ENCODE data around the gene ZFP57. TPM values are rescaled to one million over a fixed set of nuclear protein-coding genes. Genes with fewer than 3 reads are reported as not detected.
A peak's percentile ranks its signal among the peaks of the same experiment; 100 is the strongest.

The ZFP57 gene
- total RNA-seq, 1 experiment from 2014 or later = 0.23 TPM

GRCh38 chr6:29653452-29654038 lies 27.4 kb downstream of the ZFP57 start:
- no peaks in the 10 kb centered on the region for H3K9me3 Mint-ChIP-seq (ENCODE audit: unreplicated experiment)
- ChIA-PET POLR2A (interaction anchor here (0.7 to 1.5 kb wide), 5 partner anchors 10 to 1579 kb away, joined by 3 to 7 read pairs (median 3); no protein-coding TSS in a partner anchor), CTCF (interaction anchor here (0.5 to 12.8 kb wide), 47 partner anchors 9 to 1448 kb away, joined by 3 to 369 read pairs (median 5); partner anchors contain the start of gene GABBR1)
- H3K4me3 Mint-ChIP-seq (ENCODE audit: unreplicated experiment) = no peak overlapping the region
- no peaks in the 10 kb centered on the region for H3K27me3 Mint-ChIP-seq (ENCODE audit: insufficient read depth, unreplicated experiment)
- no TSS peak for BruUV-seq (replicated peaks)
- DNase-seq (ENCODE audit: unreplicated experiment) = peak; percentile 67
- TF ChIP-seq CTCF (IDR thresholded peaks at IDR 0.05; ENCODE audit: unreplicated experiment) = peak; percentile 63
- no peak overlapping the region for H3K27ac Mint-ChIP-seq (ENCODE audit: low read depth, unreplicated experiment)
- peaks cover 7% of the 10 kb centered on the region for H3K4me1 Mint-ChIP-seq (ENCODE audit: insufficient read depth, unreplicated experiment)
- no peaks in the 10 kb centered on the region for H3K36me3 Mint-ChIP-seq (ENCODE audit: insufficient read depth, unreplicated experiment)
- intact Hi-C loops (cut with micrococcal nuclease) = loop anchor here (5.0 kb wide), 1 partner anchor 194 kb away; no protein-coding TSS in a partner anchor

- H3K4me1 Mint-ChIP-seq (ENCODE audit: insufficient read depth, unreplicated experiment) = peaks cover 7% of the 10 kb centered on the region
- POLR2A ChIA-PET = interaction anchor here (0.7 to 2.1 kb wide), 3 partner anchors 13 to 42 kb away, joined by 3 to 4 read pairs (median 4); no protein-coding TSS in a partner anchor
- no peaks in the 10 kb centered on the region for H3K27me3 Mint-ChIP-seq (ENCODE audit: insufficient read depth, unreplicated experiment)
- TF ChIP-seq CTCF (IDR thresholded peaks at IDR 0.05; ENCODE audit: unreplicated experiment) = no peak
- H3K36me3 Mint-ChIP-seq (ENCODE audit: insufficient read depth, unreplicated experiment) = no peaks in the 10 kb centered on the region
- no peak overlapping the region for H3K4me3 Mint-ChIP-seq (ENCODE audit: unreplicated experiment)
- H3K27ac Mint-ChIP-seq (ENCODE audit: low read depth, unreplicated experiment) = no peak overlapping the region
- DNase-seq (ENCODE audit: unreplicated experiment) = no peak
- CTCF ChIA-PET = interaction anchor here (0.6 to 12.8 kb wide), 15 partner anchors 10 to 1067 kb away, joined by 3 to 369 read pairs (median 12); partner anchors contain the start of gene GABBR1
- intact Hi-C loops (cut with micrococcal nuclease) = loop anchor here (5.0 kb wide), 1 partner anchor 195 kb away; no protein-coding TSS in a partner anchor
- H3K9me3 Mint-ChIP-seq (ENCODE audit: unreplicated experiment) = no peaks in the 10 kb centered on the region
- BruUV-seq (replicated peaks) = no TSS peak
Observed at GRCh38 chr6:29652198-29652584, 28.8 kb downstream of the ZFP57 start.

- H3K27ac Mint-ChIP-seq (ENCODE audit: low read depth, unreplicated experiment) = no peak overlapping the region
- no peaks in the 10 kb centered on the region for H3K36me3 Mint-ChIP-seq (ENCODE audit: insufficient read depth, unreplicated experiment)
- H3K9me3 Mint-ChIP-seq (ENCODE audit: unreplicated experiment) = no peaks in the 10 kb centered on the region
- no peak overlapping the region for H3K4me3 Mint-ChIP-seq (ENCODE audit: unreplicated experiment)
- CTCF ChIA-PET = interaction anchor here (0.6 to 12.8 kb wide), 17 partner anchors 10 to 886 kb away, joined by 3 to 369 read pairs (median 11); partner anchors contain the start of gene GABBR1
- peak; percentile 45 for DNase-seq (ENCODE audit: unreplicated experiment)
- H3K27me3 Mint-ChIP-seq (ENCODE audit: insufficient read depth, unreplicated experiment) = no peaks in the 10 kb centered on the region
- POLR2A ChIA-PET = interaction anchor here (0.7 to 2.8 kb wide), 4 partner anchors 14 to 42 kb away, joined by 3 to 13 read pairs (median 4); partner anchors contain the start of gene GABBR1
- peaks cover 7% of the 10 kb centered on the region for H3K4me1 Mint-ChIP-seq (ENCODE audit: insufficient read depth, unreplicated experiment)
- no TSS peak for BruUV-seq (replicated peaks)
- TF ChIP-seq CTCF (IDR thresholded peaks at IDR 0.05; ENCODE audit: unreplicated experiment) = peak; percentile 51
- intact Hi-C loops (cut with micrococcal nuclease) = loop anchor here (5.0 kb wide), 1 partner anchor 196 kb away; no protein-coding TSS in a partner anchor
Observed at GRCh38 chr6:29651413-29652197, 29.3 kb downstream of the ZFP57 start.

Measured in MCF 10A (cell line).